HG02852 (cell line): ENCODE measurements around the gene INTS1.

Experiments
- ATAC-seq: cut with Tn5 transposase; IDR thresholded peaks from one replicate; pipeline ENCODE4 v1.9.1; 2021; ENCODE audit warnings: mild to moderate bottlenecking, moderate library complexity; ENCODE audit not compliant: unreplicated experiment

INTS1 gene

GRCh38 chr7:1503816-1504775 lies at the start of gene INTS1:
Gene INTS1 (minus strand): TSS chr7:1504389. CDS start chr7:1503960, 429 bp downstream.
- ATAC-seq = peak; percentile 84

DNA sequence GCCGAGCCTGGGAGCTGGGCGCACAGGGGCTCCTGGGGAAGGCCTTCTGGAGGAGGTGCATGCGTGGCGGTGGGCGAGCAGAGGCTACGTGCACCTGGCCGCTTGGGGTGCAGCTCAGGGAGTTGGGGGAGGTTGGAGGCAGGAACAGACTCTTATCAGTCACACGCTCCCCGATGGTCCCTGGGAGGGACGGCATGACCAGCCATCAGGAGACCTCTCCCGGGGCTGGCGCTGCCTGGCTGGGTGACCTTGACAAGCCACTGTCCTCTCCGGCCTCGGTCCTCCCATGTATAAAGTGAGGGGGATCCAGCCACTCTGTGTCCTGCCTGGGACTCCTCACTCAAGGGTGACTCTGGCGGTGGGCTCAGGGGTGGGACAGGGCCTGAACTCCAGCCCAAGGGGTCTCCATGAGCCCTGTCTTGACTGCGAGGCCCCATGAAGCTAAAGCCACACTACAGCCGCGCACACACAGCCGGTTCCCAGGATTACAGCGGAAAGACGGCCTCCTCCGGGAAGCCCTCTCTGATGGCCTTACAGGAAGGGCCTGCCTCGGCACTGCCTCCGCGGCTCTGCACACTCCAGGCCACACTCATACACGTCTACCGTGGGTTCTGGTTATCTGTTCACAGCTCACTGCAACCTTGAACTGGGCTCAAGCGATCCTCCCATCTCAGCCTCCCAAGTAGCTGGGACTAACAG lies 49.5 kb upstream of the INTS1 start:
- ATAC-seq = no peak

- no peak for ATAC-seq
Measured at GRCh38 chr7:1552200-1552599, 48.0 kb upstream of the INTS1 start.

GRCh38 chr7:1550846-1551155 lies 46.6 kb upstream of the INTS1 start:
- ATAC-seq = no peak

GRCh38 chr7:1550005-1550845 lies 46.0 kb upstream of the INTS1 start:
- no peak for ATAC-seq

GRCh38 chr7:1549357-1550004 lies 45.3 kb upstream of the INTS1 start:
- ATAC-seq = no peak

GRCh38 chr7:1548944-1549343 lies 44.8 kb upstream of the INTS1 start:
- no peak for ATAC-seq

GRCh38 chr7:1548438-1548831 lies 44.2 kb upstream of the INTS1 start:
- no peak for ATAC-seq

DNA sequence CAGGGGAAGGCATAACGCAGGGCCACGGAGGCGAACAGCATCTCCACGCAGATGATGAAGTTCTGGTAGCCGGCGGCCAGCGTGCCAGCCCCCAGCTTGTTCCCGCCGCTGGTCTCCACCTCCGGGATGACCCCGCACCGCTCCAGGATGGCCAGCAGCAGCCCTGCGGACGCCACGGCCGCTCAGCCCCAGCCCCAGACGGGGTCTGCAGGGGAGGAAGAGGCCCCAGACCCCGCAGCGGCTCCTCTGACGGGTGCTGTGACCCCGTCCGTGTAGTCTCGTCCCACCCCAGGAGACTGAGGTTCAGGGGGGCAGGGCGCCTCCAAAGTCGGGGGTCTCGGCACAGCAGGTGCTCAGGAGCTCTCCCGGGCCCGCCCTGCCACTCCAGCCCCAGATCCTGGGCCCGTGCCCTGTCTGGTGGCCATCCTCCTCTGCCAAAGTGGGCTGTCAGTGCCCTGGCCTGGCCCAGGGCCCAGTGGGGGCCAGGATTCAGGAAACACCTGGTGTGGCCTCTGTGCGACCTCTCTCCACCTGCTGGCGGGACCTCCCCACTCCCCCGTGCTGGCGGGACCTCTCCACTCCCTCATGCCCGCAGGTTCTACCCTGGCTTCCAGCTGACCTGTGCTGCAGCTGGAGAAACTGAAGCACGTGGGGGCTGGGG lies 43.7 kb upstream of the INTS1 start:
- no peak for ATAC-seq

- no peak for ATAC-seq
Measured at GRCh38 chr7:1546909-1547776, 43.0 kb upstream of the INTS1 start.

DNA sequence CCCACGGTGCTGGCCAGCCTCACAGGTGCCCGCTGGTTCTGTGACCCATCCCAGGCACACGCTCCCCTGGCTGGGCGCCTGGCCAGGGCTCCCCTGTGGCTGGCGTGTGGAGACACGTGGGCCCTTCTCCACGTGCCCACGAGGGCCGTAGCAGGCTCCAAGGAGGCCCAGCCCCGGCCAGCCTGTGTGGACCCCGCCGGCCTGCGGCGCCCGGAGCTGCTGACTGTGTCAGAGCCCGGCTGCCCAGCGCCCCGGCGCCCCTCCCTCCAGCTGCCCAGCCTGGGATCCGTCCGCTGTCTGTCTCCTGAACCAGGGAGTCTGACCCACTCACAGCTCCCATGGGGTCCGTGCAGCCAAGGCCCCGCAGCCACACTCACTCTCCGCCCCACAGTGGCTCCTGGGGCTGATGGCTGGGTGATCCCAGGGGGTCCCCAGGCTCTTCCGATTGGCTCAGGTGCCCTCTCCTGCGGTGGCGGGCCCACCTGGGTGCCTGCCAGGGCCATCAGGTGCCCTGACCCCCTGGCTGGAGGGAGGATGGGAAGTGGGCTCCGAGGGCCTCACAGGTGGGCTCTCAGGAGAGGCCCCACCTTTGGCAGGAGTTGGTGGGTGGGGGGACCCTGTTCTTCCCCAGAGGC lies 42.2 kb upstream of the INTS1 start:
- no peak for ATAC-seq

GRCh38 chr7:1545417-1546246 lies 41.4 kb upstream of the INTS1 start:
- no peak for ATAC-seq

DNA sequence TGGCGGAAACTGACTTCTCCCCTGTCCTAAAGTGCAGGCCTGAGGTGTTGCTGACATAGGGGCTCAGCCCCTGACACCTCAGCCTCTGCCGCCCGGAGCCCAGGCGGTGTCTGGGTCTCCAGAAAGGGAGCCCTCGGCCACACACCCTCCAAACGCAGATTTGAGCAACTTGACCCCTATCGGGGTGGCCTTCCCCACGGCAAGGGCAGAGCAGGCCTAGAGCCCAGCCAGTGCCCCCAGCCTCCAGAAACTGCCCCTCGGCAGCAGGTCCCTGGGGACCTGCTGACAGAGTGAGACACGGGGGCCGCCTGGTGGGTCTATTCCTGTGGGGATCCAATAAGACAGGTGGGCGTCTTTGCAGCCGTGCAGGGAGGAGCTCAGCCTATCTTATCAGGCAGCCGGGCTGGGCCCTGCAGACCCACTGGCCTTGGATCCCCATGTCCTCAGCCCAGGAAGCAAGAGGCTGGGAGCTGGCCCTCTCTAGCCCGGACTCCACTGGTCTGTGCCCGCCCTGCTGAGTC lies 40.8 kb upstream of the INTS1 start:
- ATAC-seq = no peak

DNA sequence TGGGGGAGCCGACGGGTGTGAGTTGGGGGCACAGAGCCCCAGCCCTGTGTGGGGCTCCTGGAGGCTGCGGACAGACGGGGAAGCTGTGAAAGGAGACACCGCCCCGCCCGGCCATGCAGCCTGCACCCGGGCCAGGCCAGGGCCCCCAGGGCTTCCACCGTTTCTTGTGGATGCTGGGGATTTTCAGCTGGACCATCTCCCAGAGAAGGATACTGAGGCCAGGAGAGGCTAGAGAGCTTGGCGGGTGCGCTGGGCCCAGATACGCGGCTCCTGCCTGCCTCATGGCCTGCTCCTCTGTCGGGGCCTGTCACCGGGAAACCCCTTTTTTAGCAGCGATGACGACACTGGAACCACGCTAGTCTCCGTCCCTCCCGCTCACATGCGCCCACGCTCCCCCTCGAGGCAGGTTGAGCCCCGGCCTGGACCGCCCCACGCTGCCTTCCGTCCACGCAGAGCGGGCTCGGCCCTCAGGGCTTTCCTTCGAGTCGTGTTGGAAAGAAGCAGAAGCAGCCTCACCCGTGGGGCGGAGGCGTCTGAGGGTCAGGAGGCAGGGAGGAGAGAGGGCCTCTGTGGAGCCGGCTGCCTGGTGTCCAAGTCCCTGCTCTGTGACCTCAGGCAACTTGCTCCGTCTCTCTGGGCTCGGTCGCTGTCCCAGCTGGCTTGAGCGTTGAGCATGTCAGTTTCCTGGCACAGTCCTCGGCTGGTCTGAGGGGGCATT lies 40.1 kb upstream of the INTS1 start:
- no peak for ATAC-seq

GRCh38 chr7:1543826-1544177 lies 39.6 kb upstream of the INTS1 start:
- ATAC-seq = no peak

GRCh38 chr7:1542841-1543747 lies 38.9 kb upstream of the INTS1 start:
- ATAC-seq = no peak
